ENCODE data around the gene SYNGR2. TPM values are rescaled to one million over a fixed set of nuclear protein-coding genes. Genes with fewer than 3 reads are reported as not detected.

SYNGR2 gene
- total RNA-seq, 1 experiment from 2014 or later = 148 TPM

- Histone ChIP-seq H3K9ac (ENCODE audit: low read length) (no peak overlapping the region), H3K9me2 (ENCODE audit: insufficient read depth) (no peaks in the 10 kb centered on the region), H3K36me3 (ENCODE audit: control insufficient read depth in 1 of 2, insufficient read depth in 2 of 2, low read length in 2 of 2) (no peaks in the 10 kb centered on the region), H3K4me2 (ENCODE audit: low read length) (no peak overlapping the region; the same call in 1 of the 2 replicates), H4K20me1 (ENCODE audit: insufficient read depth) (no peaks in the 10 kb centered on the region), H2AFZ (ENCODE audit: low read depth, low read length, poor library complexity, severe bottlenecking) (no peak overlapping the region), H3K4me3 (replicated peaks in 1 of 2; ENCODE audit: low read depth in 1 of 2, low read length in 2 of 2) (no peak overlapping the region), H3K9me3 (ENCODE audit: control insufficient read depth in 1 of 2, insufficient read depth in 1 of 2, low read depth in 1 of 2, low read length in 2 of 2) (no peaks in the 10 kb centered on the region), H3K4me1 (ENCODE audit: control insufficient read depth in 1 of 2, insufficient read depth in 2 of 2, low read length in 2 of 2) (peaks cover 43 to 76% of the 10 kb centered on the region in 2 experiments), H3K27ac (ENCODE audit: low read depth, low read length) (no peak overlapping the region; the same call in 1 of the 2 replicates), H3K79me2 (ENCODE audit: insufficient read depth, low read length) (no peaks in the 10 kb centered on the region), H3K27me3 (ENCODE audit: insufficient read depth, low read length) (no peaks in the 10 kb centered on the region)
- no TSS peak for BruUV-seq (replicated peaks)
- TF ChIP-seq ZBTB33 (IDR thresholded peaks at IDR 0.05; ENCODE audit: extremely low read depth, insufficient replicate concordance, low read length) (no peak), YY1 (IDR thresholded peaks at IDR 0.05; ENCODE audit: extremely low read depth, insufficient replicate concordance, low read depth, low read length) (peak; percentile 35), ATF3 (IDR thresholded peaks at IDR 0.05) (no peak), FOSL1 (IDR thresholded peaks at IDR 0.05; ENCODE audit: low read depth) (no peak), MAX (IDR thresholded peaks at IDR 0.05) (no peak), RAD21 (IDR thresholded peaks at IDR 0.05; ENCODE audit: low read depth) (no peak), SIN3A (IDR thresholded peaks at IDR 0.05; ENCODE audit: low read depth) (no peak), CTCF (IDR thresholded peaks at IDR 0.05 in 2 of 3, conservative IDR thresholded peaks at IDR 0.05 in 1 of 3; ENCODE audit: borderline replicate concordance in 1 of 3, insufficient read depth in 1 of 3, low read depth in 2 of 3, low read length in 2 of 3) (peak in 2 of 3 experiments; percentile 76 to 81; a peak in 4 of 6 replicates)
- ChIA-PET POLR2A (interaction anchor here (1.6 kb wide), 1 partner anchor 53 kb away, joined by 5 read pairs; the partner anchor contains the start of genes AFMID and TK1), RAD21 (ENCODE audit: low non-redundant PET in 1 of 2, low total read pairs in 2 of 2, uncharacterized antibody in 2 of 2, unreplicated experiment in 2 of 2) (no interaction called here), CTCF (interaction anchor here (0.9 to 2.1 kb wide), 4 partner anchors 10 to 117 kb away, joined by 3 to 8 read pairs (median 4); no protein-coding TSS in a partner anchor)
- DNase-seq (ENCODE audit: low read depth, low spot score) (peak; percentile 70), ATAC-seq (peak; percentile 49)
- intact Hi-C loops (cut with micrococcal nuclease) = loop anchor here (1.0 kb wide), 1 partner anchor 115 kb away; no protein-coding TSS in a partner anchor
Measured at GRCh38 chr17:78133971-78134898, 34.1 kb upstream of the SYNGR2 start.
